DND-41 (cell line): Measurements from ENCODE around the gene SIGLEC6.

ENCODE experiments used
- ATAC-seq: fragments of 200-7000 bp; cut with Tn5 transposase; 3 replicates; pipeline ENCODE4 v1.9.1; 2021; ENCODE audit warnings: low read depth; ENCODE audit not compliant: insufficient read depth
- DNase-seq: peaks from one replicate; pipeline ENCODE4 v3.0.0-alpha.2; 2020
- H2AFZ ChIP-seq: 2 replicates; pipeline ENCODE4 v1.6.0; 2012; ENCODE audit warnings: low read depth, low read length
- H3K27ac ChIP-seq: 2 replicates; pipeline ENCODE4 v1.5.1; 2012; ENCODE audit warnings: low read length, inconsistent platforms
- H3K27me3 ChIP-seq: fragments of 200-600 bp; sonication (generic); 2 replicates; pipeline ENCODE4 v1.6.0; 2012; ENCODE audit warnings: low read length, mild to moderate bottlenecking, inconsistent platforms; ENCODE audit not compliant: insufficient read depth, poor library complexity
- H3K36me3 ChIP-seq: 2 replicates; pipeline ENCODE4 v1.5.1; 2012; ENCODE audit warnings: low read length, inconsistent platforms; ENCODE audit not compliant: insufficient read depth
- H3K4me1 ChIP-seq: 2 replicates; pipeline ENCODE4 v1.5.1; 2012; ENCODE audit warnings: mild to moderate bottlenecking, low read length; ENCODE audit not compliant: insufficient read depth
- H3K4me2 ChIP-seq: 2 replicates; pipeline ENCODE4 v1.6.0; 2012; ENCODE audit warnings: mild to moderate bottlenecking, moderate library complexity, low read length, inconsistent platforms; ENCODE audit not compliant: insufficient read depth
- H3K4me3 ChIP-seq, 2 experiments: fragments of 200-600 bp in 1 of 2; shearing (Covaris generic) in 1 of 2; 2 replicates each; pipeline ENCODE4 v1.5.1; 2012 to 2016; ENCODE audit warnings: inconsistent platforms in 2 of 2, low read length in 2 of 2, mild to moderate bottlenecking in 2 of 2, low read depth in 1 of 2, moderate library complexity in 1 of 2
- H3K79me2 ChIP-seq: 2 replicates; pipeline ENCODE4 v1.6.0; 2012; ENCODE audit warnings: low read length, inconsistent platforms; ENCODE audit not compliant: insufficient read depth
- H3K9ac ChIP-seq: 2 replicates; pipeline ENCODE4 v1.6.0; 2012; ENCODE audit warnings: low read depth, mild to moderate bottlenecking, inconsistent platforms, low read length, moderate library complexity
- H3K9me3 ChIP-seq: 2 replicates; pipeline ENCODE4 v1.5.1; 2012; ENCODE audit warnings: low read length, moderate library complexity, mild to moderate bottlenecking, inconsistent platforms; ENCODE audit not compliant: insufficient read depth, severe bottlenecking
- H4K20me1 ChIP-seq: 2 replicates; pipeline ENCODE4 v1.6.0; 2012; ENCODE audit warnings: low read length; ENCODE audit not compliant: insufficient read depth
- EZH2 ChIP-seq: IDR thresholded peaks from 3 replicates; pipeline ENCODE4 v1.6.1; 2012; ENCODE audit warnings: borderline replicate concordance, low read depth, mild to moderate bottlenecking, moderate library complexity, low read length, inconsistent platforms; ENCODE audit not compliant: severe bottlenecking
- TF ChIP-seq, protein P1 (sequence below): IDR thresholded peaks from 2 replicates; pipeline ENCODE4 v1.5.1; 2012; ENCODE audit warnings: borderline replicate concordance, low read length, moderate library complexity, mild to moderate bottlenecking; ENCODE audit not compliant: poor library complexity, severe bottlenecking; ENCODE audit errors: extremely low read depth

SIGLEC6 gene

DNA sequence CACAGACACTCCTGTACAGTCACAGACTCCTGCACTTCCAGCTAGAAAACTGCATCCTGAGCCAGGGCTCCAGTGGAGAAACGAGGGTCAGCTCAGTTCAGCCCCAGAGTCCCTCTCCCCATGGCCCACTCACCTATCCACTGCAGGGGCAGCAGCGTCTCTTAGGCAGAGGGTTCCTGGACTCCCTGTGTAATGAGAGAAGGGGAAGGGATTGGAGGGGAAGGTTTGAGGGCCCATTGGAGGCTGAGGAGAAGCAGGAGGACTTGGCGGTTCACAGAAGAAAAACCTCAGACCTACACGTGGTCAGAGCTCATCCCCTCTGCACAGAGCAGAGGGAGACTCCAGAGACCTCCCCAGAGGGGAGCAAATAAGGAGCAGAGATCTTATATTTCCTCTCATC lies 62.3 kb downstream of the SIGLEC6 start:
- Histone ChIP-seq H3K4me3 (no peak overlapping the region), H3K4me1 (peaks cover 8% of the 10 kb centered on the region), H2AFZ (no peak overlapping the region), H3K79me2 (no peaks in the 10 kb centered on the region), H4K20me1 (no peaks in the 10 kb centered on the region), H3K9me3 (no peaks in the 10 kb centered on the region), H3K27me3 (no peaks in the 10 kb centered on the region), H3K36me3 (no peaks in the 10 kb centered on the region), H3K4me2 (no peak overlapping the region), H3K9ac (no peak overlapping the region), H3K27ac (no peak overlapping the region)
- DNase-seq (no peak), ATAC-seq (no peak)
- TF ChIP-seq, protein P1, sequence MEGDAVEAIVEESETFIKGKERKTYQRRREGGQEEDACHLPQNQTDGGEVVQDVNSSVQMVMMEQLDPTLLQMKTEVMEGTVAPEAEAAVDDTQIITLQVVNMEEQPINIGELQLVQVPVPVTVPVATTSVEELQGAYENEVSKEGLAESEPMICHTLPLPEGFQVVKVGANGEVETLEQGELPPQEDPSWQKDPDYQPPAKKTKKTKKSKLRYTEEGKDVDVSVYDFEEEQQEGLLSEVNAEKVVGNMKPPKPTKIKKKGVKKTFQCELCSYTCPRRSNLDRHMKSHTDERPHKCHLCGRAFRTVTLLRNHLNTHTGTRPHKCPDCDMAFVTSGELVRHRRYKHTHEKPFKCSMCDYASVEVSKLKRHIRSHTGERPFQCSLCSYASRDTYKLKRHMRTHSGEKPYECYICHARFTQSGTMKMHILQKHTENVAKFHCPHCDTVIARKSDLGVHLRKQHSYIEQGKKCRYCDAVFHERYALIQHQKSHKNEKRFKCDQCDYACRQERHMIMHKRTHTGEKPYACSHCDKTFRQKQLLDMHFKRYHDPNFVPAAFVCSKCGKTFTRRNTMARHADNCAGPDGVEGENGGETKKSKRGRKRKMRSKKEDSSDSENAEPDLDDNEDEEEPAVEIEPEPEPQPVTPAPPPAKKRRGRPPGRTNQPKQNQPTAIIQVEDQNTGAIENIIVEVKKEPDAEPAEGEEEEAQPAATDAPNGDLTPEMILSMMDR: no peak
- no peak for TF ChIP-seq EZH2

DNA sequence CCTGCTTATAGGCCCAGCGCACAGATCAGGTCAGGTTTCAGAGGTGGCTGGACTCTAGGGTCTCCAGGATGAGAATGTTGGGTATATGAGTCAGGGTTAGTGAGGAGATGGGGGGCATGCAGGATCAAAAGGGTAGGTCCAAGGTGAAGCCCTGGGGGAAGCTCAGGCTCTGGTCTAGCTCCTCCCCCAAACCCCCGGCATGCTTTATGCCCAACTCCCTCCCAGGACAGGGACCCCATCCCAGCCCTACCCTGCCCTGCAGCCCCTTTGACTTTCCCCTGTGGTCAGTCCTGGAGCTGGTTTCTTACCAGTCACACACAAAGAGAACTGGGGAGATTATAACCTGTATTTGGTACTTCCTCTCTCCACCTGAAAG lies 62.9 kb downstream of the SIGLEC6 start:
- Histone ChIP-seq H3K27me3 (no peaks in the 10 kb centered on the region), H3K27ac (no peak overlapping the region), H3K36me3 (no peaks in the 10 kb centered on the region), H4K20me1 (no peaks in the 10 kb centered on the region), H3K79me2 (no peaks in the 10 kb centered on the region), H3K4me3 (no peak overlapping the region), H2AFZ (no peak overlapping the region), H3K4me1 (peaks cover 8% of the 10 kb centered on the region), H3K9me3 (no peaks in the 10 kb centered on the region), H3K4me2 (no peak overlapping the region), H3K9ac (no peak overlapping the region)
- ATAC-seq (no peak), DNase-seq (no peak)
- no peak for TF ChIP-seq EZH2
- TF ChIP-seq, protein P1: no peak

DNA sequence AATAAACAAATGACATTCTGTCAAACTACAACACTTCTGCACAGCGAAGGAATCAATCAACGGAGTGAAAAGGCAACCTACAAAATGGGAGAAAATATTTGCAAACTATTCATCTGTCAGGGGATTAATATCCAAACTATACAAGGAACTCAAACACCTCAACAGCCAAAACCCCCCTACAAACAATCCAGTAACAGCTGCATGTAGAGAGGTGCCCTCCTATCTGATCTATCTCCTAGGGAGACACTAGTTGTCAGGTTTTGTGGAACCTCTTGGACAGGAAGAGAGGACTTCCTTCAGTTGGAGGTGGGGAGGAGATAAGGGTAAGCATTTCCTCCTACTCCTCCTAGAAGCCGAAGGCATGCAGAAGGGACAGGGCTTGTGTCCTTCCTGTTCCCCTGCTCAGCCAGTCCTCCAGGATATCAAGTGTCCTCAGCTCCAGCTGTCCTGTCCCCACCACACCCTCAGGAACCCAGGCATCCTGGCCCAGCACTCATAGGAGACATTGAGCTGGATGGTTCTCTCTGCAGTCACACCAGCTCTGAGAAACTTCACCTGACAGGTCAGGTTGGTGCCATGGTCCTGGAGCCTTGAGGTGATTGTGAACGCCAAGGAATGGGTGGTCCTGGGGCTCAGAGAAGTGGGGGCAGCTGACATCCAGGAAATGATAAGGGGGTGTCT lies 63.5 kb downstream of the SIGLEC6 start:
- Histone ChIP-seq H4K20me1 (no peaks in the 10 kb centered on the region), H3K27me3 (no peaks in the 10 kb centered on the region), H3K79me2 (no peaks in the 10 kb centered on the region), H3K4me2 (no peak overlapping the region), H3K36me3 (no peaks in the 10 kb centered on the region), H3K4me3 (no peak overlapping the region), H2AFZ (no peak overlapping the region), H3K4me1 (peaks cover 8% of the 10 kb centered on the region), H3K9ac (no peak overlapping the region), H3K9me3 (no peaks in the 10 kb centered on the region), H3K27ac (no peak overlapping the region)
- TF ChIP-seq EZH2: no peak
- TF ChIP-seq, protein P1: no peak
- DNase-seq (peak; percentile 16), ATAC-seq (peak; percentile 54)
